GM19193 (cell line): Measurements from ENCODE around the gene GRHL3.
A peak's percentile ranks its signal among the peaks of the same experiment; 100 is the strongest.

Experiments used
- POLR2A ChIP-seq: IDR thresholded peaks from 4 replicates; pipeline ENCODE4 v1.6.1; 2011; ENCODE audit not compliant: insufficient read depth, insufficient read length; ENCODE audit errors: extremely low read depth

The GRHL3 gene

GRCh38 chr1:24321697-24322469, 2.7 kb downstream of the GRHL3 start:
- TF ChIP-seq POLR2A: peak; percentile 51

GRCh38 chr1:24322470-24323177, 3.5 kb downstream of the GRHL3 start:
- no peak for TF ChIP-seq POLR2A

GRCh38 chr1:24323281-24323680, 4.1 kb downstream of the GRHL3 start:
- TF ChIP-seq POLR2A: no peak

- TF ChIP-seq POLR2A: no peak
These were observed 5.7 kb downstream of the GRHL3 start for GRCh38 chr1:24324903-24325302.

GRCh38 chr1:24325587-24326449, 6.7 kb downstream of the GRHL3 start:
- TF ChIP-seq POLR2A: no peak

- no peak for TF ChIP-seq POLR2A
These were observed 8.3 kb downstream of the GRHL3 start for GRCh38 chr1:24327486-24327885.

GRCh38 chr1:24327891-24328290, 8.7 kb downstream of the GRHL3 start:
- no peak for TF ChIP-seq POLR2A

GRCh38 chr1:24329331-24329730, 10.2 kb downstream of the GRHL3 start:
- TF ChIP-seq POLR2A: no peak

- TF ChIP-seq POLR2A: no peak
These were observed 10.8 kb downstream of the GRHL3 start for GRCh38 chr1:24329797-24330543.

GRCh38 chr1:24331961-24332673, 13.0 kb downstream of the GRHL3 start:
- TF ChIP-seq POLR2A: no peak

- TF ChIP-seq POLR2A: no peak
These were observed 16.9 kb downstream of the GRHL3 start for GRCh38 chr1:24336075-24336474.

- TF ChIP-seq POLR2A: no peak
These were observed 18.3 kb downstream of the GRHL3 start for GRCh38 chr1:24337455-24337854.

GRCh38 chr1:24338447-24338846, 19.3 kb downstream of the GRHL3 start:
- no peak for TF ChIP-seq POLR2A

GRCh38 chr1:24339996-24340395, 20.8 kb downstream of the GRHL3 start:
- no peak for TF ChIP-seq POLR2A

- TF ChIP-seq POLR2A: no peak
These were observed 21.6 kb downstream of the GRHL3 start for GRCh38 chr1:24340770-24341169.

- no peak for TF ChIP-seq POLR2A
These were observed 22.1 kb downstream of the GRHL3 start for GRCh38 chr1:24341260-24341659.
